Measurements from ENCODE around the gene PMPCA.
"Not testable (repeated sequence)": the region's sequence is repeated elsewhere in the genome, so short reads cannot be mapped to it uniquely, and the experiment has no call there.

PMPCA gene

GRCh38 chr9:136418182-136419091 lies 8.0 kb downstream of the PMPCA start:
- no peak for DNase-seq

DNA sequence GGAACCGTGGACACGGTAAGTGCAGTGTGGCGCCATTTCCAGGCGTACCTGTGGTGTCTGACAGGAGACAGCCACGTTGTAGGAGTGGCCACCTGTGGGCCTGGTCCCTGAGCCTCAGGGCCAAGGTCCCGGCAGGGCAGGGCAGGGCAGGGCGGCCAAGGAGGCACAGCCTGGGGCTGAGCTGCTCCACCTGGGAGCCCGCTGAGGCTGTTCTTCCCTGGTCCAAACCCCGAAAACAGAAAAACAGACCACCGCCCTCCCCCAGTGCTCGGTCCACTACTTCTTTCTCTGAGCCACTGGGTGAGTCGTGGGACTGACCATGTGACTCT lies 8.6 kb downstream of the PMPCA start:
- DNase-seq, result no peak

DNA sequence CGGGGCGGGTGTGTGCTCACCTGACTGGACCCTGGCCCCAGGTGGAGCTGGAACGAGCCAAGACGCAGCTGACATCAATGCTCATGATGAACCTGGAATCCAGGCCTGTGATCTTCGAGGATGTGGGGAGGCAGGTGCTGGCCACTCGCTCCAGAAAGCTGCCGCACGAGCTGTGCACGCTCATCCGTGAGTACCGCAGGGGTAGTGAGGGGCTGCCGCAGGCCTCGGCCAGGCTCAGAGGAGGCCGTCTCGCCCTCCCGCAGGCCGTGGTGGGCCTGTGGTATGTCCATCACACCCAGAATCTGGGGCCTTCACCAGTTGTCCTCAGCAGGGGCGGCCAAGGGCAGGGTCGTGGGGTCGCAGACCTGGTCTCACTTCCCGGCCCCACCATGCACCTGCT lies 11.3 kb downstream of the PMPCA start:
- no peak for DNase-seq

DNA sequence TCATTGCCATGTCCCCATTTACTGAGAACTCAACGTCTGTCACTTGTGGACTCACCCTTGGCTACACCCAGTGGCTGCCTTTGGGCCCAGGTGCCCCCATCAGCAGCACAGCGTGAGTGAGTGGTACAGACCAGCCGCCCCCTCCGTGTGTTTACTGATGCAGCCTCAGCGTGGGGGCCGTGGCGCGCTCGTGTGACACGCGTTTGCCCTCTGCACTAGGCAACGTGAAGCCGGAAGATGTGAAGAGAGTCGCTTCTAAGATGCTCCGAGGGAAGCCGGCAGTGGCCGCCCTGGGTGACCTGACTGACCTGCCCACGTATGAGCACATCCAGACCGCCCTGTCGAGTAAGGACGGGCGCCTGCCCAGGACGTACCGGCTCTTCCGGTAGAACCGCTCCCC lies 12.4 kb downstream of the PMPCA start:
- DNase-seq, result no peak

GRCh38 chr9:136423432-136424146 lies 13.1 kb downstream of the PMPCA start:
- DNase-seq, result no peak

DNA sequence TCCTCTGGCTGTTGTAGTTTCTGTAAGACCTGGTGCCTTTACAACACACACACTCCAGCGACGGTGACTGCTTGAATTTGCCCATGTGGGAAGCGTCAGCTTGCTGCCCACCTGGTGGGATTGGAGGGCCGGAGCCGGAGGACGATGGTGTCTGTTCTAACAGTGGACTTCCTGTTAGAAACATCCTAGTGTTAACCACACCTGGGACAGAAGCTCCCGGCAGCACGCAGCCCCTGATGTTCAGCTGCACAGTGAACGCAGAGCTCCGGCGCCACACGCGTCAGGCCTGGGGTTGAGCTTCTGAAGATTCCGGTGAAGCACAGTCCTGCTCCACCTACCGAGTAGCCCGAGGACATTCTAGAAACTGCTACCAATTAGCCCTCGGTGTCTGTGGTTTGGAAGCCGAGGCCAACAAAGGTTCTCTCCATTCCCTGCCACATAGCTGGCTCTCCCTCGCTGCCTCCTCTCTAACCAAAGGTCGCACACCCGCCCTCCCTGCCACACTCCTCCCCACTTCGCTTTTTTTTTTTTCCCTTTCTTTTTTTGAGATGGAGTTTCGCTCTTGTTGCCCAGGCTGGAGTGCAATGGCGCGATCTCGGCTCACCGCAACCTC lies 14.4 kb downstream of the PMPCA start:
- no peak for DNase-seq

DNA sequence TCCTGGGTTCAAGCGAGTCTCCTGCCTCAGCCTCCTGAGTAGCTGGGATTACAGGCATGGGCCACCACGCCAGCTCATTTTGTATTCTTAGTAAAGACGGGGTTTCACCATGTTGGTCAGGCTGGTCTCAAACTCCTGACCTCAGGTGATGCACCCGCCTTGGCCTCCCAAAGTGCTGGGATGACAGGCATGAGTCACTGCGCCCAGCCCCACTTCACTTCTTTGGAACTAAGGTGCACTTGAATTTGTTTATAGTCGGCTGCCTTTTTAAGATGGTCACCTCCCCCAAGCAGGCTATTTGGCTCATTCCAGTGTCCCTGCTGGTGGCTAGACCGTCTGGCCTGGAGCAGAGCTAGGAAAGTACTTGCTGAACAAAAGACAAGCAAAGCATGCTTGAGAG lies 14.9 kb downstream of the PMPCA start:
- DNase-seq, result not testable (repeated sequence)

- no peak for DNase-seq
Observed at GRCh38 chr9:136426787-136427186, 16.3 kb downstream of the PMPCA start.

GRCh38 chr9:136429075-136429628 lies 18.7 kb downstream of the PMPCA start:
- no peak for DNase-seq

- DNase-seq, result no peak
Observed at GRCh38 chr9:136429683-136430491, 19.4 kb downstream of the PMPCA start.

- DNase-seq, result no peak
Observed at GRCh38 chr9:136430588-136431234, 20.3 kb downstream of the PMPCA start.

- no peak for DNase-seq
Observed at GRCh38 chr9:136431782-136432350, 21.4 kb downstream of the PMPCA start.

DNA sequence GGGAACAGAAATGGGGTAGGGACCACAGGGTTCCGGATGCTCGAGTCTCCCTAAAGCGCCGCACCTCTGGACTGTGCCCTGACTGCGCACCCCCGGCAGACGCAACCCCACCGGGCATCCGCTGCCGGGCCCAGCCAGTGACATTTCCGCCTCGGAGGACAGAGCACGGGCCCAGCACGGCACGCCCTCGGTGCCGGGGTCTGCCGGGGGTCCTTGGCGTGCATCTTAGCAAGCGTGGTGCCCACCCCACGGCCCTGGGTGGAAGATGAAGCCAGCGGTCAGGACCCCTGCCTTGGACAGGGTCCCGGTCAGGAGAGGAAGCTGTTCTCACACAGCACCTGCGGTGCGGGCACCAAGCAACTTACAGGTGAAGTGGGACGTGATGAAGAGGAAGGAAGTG lies 22.1 kb downstream of the PMPCA start:
- no peak for DNase-seq

DNA sequence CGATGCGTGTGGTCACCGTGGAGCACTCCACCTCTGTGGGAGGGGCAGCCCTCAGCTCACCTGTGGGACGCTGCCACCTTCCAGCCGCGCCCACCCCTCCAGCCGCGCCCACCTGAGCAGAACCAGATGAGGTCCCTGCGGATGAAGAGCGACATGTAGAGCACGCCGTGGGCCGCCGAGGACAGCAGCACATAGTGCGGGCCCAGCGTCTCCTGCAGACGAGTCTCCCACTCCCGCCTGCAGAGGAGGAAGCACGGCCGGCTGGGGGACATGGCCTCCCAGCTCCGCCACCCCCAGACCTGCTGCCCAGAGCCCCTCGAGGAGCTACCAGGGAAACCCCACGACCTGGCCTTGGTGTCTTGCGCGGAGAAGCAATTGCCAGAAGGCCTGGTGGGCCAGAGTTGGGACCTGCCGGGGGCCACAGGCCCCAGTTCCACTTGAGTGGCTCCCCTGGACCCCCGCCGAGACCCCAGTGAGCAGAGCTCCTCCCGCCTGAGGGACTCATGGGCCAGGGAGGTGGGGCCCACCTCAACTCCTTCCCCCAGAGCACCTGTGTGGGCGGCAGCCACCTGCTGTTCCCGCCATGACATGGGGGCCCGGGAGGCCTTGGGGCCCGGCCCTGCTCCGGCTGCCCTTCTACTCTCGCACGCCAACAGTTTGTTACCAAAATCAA lies 22.7 kb downstream of the PMPCA start:
- no peak for DNase-seq

DNA sequence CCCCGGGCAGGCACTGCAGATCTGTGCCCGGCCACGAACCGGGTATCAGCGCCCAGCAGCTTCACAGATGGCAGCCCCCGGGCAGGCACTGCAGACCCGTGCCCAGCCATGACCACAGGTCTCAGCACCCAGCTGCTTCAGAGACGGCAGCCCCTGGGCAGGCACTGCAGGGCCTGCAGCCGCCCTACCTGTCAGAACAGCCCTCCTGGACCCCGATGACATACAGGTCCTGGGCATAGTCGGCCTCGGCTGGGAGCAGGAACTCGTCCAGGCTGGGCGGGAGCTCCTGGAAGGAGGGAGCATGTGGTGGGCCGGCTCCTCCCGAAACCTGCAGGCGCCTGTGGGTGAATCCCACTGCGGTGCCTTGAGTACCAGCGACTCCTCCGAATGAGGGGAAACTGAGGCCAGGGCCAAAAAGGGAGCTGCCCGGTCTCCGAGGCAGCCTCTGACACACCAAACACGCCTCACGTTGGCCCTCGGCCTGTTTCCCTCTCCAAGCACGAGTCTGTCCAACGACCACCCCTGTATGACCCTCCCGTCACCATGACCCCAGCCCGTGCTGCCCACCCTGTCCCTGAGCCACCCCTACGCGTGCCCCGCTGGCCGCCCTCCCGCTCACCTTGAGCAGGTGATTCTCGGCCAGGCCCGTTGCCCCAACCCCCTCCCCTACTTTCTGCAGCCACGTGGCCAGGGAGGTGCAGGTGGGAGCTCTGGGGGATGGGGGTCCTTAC lies 23.6 kb downstream of the PMPCA start:
- no peak for DNase-seq

- no peak for DNase-seq
Observed at GRCh38 chr9:136434580-136435169, 24.2 kb downstream of the PMPCA start.

DNA sequence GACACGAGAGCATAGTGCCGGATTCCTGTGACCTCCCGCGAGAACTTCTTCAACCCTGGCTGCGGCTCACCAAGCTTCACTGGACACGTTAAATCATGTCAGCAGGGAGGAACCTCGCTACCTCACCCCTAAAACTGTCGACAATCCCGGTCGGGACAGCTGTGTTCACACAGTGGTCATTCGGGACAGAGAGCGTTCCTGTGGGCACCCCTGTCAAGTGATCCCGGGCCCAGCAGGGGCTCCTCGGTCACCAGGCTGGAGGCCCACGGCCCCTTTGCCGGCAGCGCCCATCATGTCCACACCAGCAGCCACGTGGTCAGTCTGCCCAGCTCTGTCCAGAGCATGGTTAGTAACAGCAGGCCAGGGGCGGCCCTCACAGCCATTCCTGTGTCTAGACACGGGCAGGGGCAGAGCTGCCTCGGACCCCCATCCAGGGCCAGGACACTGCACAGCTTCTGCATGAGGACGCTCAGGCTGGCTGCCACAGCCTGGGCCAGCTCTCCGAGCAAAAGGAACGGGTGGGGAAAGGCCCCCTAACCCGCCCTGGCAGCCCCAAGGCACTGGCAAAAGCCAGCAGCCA lies 25.7 kb downstream of the PMPCA start:
- DNase-seq, result no peak

GRCh38 chr9:136437430-136437829 lies 27.0 kb downstream of the PMPCA start:
- no peak for DNase-seq

DNA sequence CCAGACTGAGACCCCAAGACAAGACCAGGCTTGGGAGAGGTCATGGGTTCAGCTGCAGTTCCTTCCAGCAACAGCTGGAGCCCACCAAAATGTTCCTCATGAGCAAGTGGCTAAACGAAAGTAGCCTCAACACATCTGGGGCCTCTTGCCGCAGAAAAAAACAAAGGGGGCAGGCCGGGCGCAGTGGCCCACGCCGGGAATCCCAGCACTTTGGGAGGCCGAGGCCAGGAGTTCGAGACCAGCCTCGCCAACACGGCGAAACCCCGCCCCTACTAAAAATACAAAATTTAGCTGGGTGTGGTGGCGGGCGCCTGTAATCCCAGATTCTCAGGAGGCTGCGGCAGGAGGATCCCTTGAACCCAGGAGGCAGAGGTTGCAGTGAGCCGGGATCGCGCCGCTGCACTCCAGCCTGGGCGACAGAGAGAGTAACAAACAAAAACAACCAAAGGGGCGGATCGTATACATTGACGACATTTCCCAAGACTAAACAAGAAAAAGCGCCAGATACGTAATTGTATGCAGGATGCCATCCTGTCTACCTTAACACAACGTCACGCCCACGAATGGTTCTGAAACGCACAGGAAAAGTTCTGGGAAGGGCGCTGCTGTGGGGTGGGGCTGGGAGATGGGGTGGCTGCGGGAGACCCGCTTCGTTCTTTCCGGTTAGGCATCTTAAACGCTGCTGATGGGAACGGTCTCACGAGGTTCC lies 27.5 kb downstream of the PMPCA start:
- no peak for DNase-seq
